NCI-H2107 treated with DMSO at 0.1 percent for 48 hours (cell line): ENCODE data around the gene ABCG2.
"Not testable (repeated sequence)": the region's sequence is repeated elsewhere in the genome, so short reads cannot be mapped to it uniquely, and the experiment has no call there.

Experiments
- DNase-seq: peaks from one replicate; lab custom pipeline; 2025; ENCODE audit not compliant: unreplicated experiment; lab: John Stamatoyannopoulos, UW

Gene ABCG2

GRCh38 chr4:88166608-88167007, 8.2 kb upstream of the ABCG2 start:
- no peak for DNase-seq

- no peak for DNase-seq
Observed at GRCh38 chr4:88163336-88163735, 4.9 kb upstream of the ABCG2 start.

GRCh38 chr4:88162626-88163025, 4.2 kb upstream of the ABCG2 start:
- no peak for DNase-seq

GRCh38 chr4:88159229-88159725, 838 bp upstream of the ABCG2 start:
- DNase-seq = no peak

- DNase-seq = no peak
Observed at GRCh38 chr4:88158038-88158488, 376 bp downstream of the ABCG2 start.

GRCh38 chr4:88152331-88152730, 6.1 kb downstream of the ABCG2 start:
- DNase-seq = not testable (repeated sequence)

- DNase-seq = no peak
Observed at GRCh38 chr4:88148560-88148959, 9.9 kb downstream of the ABCG2 start.

- DNase-seq = no peak
Observed at GRCh38 chr4:88147799-88148217, 10.6 kb downstream of the ABCG2 start.

- DNase-seq = no peak
Observed at GRCh38 chr4:88146891-88147290, 11.5 kb downstream of the ABCG2 start.

- DNase-seq = no peak
Observed at GRCh38 chr4:88144866-88145300, 13.6 kb downstream of the ABCG2 start.

GRCh38 chr4:88144048-88144447, 14.4 kb downstream of the ABCG2 start:
- DNase-seq = no peak

- no peak for DNase-seq
Observed at GRCh38 chr4:88143504-88143903, 14.9 kb downstream of the ABCG2 start.

- DNase-seq = no peak
Observed at GRCh38 chr4:88138561-88138960, 19.9 kb downstream of the ABCG2 start.

- no peak for DNase-seq
Observed at GRCh38 chr4:88137112-88137511, 21.3 kb downstream of the ABCG2 start.

- no peak for DNase-seq
Observed at GRCh38 chr4:88136249-88136648, 22.2 kb downstream of the ABCG2 start.

- DNase-seq = no peak
Observed at GRCh38 chr4:88135356-88135663, 23.1 kb downstream of the ABCG2 start.

- no peak for DNase-seq
Observed at GRCh38 chr4:88134536-88135355, 23.7 kb downstream of the ABCG2 start.

GRCh38 chr4:88134111-88134510, 24.3 kb downstream of the ABCG2 start:
- DNase-seq = no peak

GRCh38 chr4:88130544-88131305, 27.7 kb downstream of the ABCG2 start:
- no peak for DNase-seq

GRCh38 chr4:88130003-88130402, 28.4 kb downstream of the ABCG2 start:
- no peak for DNase-seq

- DNase-seq = peak; percentile 25
Observed at GRCh38 chr4:88122260-88122659, 36.2 kb downstream of the ABCG2 start.

- no peak for DNase-seq
Observed at GRCh38 chr4:88119943-88120342, 38.5 kb downstream of the ABCG2 start.
